C1 segment of cervical spinal cord (tissue), 14 donors: Measurements from ENCODE around the gene SEMA4F.

ENCODE experiments used
- DNase-seq, 14 donors: peaks; one replicate each; lab custom pipeline; 2025; lab: John Stamatoyannopoulos, UW

The SEMA4F gene

GRCh38 chr2:74704216-74704615 is 50.2 kb downstream of the SEMA4F start:
- DNase-seq: no peak

DNA sequence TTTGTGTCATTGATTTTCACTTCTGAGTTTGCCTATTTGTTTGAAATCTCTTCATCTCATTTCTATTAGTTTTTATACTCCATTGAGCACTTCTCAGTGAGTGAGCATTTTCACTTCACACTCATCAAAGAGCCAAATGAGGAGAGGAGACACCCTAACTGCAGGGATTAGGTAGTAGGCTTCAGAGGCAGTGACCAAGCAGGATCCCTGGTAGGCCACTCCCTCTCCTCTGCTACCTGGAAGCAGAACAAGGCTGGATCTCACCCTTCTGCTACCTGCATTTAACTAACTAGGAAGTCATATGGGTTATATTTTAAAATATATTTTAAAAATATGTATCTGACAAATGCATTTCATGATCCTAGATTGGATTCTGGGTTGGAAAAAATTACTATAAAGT is 52.7 kb downstream of the SEMA4F start:
- no peak for DNase-seq

- no peak for DNase-seq
Observed at GRCh38 chr2:74707837-74708236, 53.8 kb downstream of the SEMA4F start.

DNA sequence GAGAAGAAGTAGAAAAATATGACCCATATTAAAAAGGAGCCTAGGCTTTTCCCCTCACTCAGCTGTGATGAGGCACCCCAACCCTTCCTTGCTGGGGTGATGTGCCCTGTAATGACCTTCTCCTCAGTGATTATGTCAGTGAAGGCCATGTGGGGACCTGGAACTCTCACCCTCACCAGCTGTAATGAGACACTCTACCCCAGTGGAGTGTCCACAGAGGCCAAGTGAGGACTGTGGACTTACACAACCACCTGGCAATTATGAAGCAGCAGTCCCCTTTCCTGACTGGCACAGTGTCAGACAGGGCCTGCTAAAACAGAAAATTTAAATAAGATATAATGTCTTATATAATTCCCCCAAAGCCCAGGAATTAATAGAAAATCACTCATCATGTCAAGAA is 54.2 kb downstream of the SEMA4F start:
- DNase-seq: no peak

DNA sequence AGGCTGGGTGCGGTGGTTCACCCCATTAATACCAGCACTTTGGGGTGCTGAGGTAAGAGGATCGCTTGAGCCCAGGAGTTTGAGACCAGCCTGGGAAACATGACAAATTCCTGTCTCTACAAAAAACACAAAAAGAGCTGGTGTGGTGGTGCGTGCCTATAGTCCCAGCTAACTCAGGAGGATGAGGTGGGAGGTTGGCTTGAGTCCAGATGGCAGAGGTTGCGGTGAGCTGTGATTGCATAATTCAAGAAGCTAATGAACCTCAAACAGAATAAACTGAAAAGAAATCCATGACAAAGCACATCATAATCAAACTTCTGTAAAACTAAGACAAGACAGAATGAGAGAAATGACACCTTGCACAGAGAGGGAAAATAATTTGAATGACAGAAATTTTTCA is 54.8 kb downstream of the SEMA4F start:
- DNase-seq: no peak

- DNase-seq: no peak
Observed at GRCh38 chr2:74712223-74713053, 58.4 kb downstream of the SEMA4F start.

DNA sequence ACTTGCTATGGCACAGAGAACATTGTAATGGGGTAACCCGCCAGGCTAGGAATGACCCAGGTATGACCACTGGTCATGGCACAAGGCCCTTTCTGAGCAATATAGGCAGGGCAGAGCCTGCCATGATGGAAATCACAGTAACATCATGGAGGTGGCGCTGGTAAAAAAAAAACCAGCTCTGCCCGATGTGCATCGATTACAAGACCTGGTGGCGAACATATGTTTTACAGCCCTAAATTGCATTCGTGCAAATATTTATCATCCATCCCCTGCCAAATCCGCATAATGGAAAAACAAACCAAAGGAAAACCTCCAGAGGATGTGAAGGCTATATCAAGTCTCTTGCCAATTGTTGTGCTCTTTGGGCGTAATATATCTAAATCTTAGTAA is 60.6 kb downstream of the SEMA4F start:
- no peak for DNase-seq

DNA sequence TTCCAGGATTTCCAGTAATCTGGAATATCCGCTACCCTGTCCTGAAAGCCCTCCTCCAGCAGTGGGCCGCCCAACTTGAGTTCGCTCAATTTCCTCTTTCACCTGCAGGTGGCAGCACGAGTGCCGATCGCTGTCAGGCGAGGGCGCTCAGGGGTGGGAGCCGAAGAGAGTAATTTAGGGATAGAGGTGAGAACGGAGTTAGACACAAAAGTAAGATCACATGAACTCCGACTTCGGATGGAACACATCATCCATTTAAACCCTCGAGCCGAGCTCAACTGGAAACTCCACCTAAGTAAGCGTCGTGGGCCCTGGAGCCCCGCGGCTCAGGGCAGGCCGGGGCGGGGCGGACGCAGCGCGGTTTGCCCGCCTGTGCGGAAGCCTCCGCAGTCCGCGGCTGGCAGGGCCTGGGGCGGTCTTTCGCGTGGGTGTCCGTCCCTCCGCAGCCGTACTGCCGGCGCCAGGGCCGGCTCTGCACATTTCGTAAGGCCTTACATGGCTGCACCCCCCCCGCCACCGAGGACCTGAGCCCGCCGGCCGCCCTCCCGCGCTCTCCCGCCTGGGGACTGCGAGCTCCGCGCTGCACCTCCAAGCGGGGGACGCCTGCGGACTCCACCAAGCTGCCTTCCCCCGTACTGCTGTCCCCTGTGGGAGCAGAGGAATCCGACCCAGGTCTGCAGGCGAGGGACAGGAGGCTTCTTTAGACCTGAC is 61.2 kb downstream of the SEMA4F start:
- DNase-seq: peak in 12 of 14 donors; percentile 33 to 78 (median 46)

DNA sequence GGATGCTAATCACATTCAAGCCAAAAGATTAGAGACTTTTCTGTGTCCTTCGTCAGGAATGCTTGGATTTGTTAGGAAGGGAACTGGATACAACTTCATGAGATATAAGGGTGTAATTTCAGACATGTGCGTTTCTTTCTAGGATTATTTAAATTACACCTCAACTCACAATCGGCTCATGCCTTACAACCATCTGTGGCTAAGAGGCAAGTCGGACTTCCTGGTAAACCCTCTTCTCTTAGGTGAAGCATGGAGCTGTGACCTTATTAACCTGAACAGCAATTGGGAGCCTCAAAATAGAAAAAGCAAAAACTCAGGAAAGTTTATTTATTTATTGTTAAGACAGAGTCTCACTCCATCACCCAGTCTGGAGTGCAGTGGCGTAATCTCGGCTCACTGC is 61.8 kb downstream of the SEMA4F start:
- no peak for DNase-seq

DNA sequence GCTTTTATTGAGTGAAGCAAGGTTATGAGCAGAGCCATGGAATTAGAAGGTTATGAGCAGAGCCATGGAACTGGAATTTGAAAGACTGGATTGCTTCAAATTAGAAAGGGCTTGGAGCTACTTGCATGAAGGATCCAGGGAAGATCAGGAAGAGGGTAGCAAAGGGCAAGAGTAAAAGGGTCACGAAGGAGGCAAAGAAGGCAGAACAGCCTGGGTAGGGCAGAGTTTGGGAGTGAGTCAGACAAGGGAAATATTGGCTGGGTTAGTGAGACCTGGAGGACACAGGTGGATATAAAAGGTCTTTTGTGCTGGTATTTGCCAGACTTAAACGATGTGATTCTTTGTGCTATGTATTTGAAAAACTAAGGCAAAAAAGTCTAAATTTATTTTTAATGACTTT is 65.0 kb downstream of the SEMA4F start:
- no peak for DNase-seq

DNA sequence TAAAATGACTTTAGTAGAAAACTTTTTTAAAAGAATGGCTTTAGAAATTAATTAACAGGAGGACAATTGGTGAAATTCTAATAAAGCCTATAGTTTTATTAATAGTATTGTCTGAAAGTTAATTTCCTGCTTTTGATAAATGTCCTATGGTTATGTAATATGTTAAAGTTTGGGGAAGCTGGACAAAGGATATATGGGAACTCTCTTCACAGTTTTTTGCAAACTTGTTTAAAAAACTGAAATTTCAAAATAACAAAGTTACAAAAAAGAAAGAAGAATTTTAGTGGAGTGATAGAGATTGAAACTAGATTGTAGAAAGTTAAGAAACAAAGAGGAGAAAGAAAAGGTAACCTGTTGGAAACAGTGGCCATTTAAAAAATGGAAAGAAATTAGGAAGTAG is 67.3 kb downstream of the SEMA4F start:
- no peak for DNase-seq

DNA sequence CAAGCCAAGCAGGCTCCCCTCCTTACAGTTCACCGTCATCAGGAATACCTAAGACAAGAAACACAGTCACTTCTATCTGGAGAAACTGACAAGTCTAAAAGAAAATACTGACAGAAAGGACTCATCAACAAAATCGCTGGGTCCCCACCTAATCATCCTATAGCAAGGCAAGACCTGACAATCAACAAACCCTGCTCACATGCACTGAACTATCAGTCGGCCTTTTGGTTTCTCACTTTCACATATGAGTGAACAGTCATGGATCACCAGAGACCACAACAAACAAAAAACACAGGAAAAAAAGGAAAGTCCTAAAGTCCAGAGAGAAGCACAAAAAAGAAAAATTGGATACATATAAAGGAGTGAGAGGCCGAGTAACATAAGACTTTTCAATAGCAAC is 70.4 kb downstream of the SEMA4F start:
- no peak for DNase-seq

DNA sequence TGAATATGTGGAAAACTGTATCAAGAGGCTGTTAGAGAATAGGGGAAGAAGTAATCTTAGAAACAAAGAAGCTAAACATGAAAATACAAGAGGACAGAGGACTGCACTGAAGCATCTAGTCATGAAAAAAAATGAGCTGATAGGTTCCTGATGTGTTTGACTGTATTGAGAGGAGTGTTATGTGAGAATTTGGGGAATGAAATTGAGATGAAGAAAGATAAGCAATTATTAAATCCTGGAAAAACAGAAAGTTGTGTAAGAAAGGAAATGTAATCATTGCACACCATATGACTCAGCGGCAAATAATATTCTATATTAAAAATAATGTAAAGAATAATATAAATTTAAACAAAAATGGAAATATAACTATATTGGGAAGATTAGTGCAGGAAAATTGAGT is 71.2 kb downstream of the SEMA4F start:
- no peak for DNase-seq

DNA sequence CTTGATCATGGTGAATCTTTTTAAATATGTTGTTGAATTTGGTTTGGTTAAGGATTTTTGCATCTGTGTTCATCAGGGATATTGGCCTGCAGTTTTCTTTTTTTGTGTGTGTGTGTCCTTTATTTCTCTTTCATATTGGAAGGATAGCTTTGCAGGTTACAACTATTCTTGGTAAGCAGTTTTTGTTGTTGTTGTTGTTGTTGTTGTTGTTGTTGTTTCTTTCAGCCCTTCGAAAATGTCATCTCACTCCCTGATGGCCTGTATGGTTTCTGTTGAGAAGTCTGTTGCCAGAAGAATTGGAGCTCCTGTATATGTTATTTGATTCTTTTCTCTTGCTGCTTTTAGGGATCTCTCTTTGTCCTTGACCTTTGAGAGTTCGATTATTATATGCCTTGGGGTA is 74.8 kb downstream of the SEMA4F start:
- DNase-seq: no peak

DNA sequence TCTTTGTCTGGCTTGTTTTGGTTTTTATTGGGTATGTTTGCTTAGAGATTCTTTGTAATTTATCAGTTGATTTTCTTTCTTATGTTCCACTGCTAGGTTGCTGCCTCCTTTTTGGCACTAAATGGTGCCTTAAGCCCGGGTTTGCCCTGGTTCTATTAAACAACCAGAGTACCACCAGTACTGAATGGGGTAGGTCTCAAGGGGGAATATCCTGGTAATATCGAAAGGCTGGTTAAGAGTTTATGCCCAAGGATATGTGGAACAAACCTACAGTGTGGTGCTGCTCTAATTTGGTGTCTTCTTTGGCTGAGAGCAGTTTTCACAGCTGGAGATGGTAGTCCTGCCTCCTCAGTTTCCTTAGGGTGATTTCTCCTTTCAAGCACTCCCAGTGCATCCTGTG is 76.5 kb downstream of the SEMA4F start:
- DNase-seq: no peak
